Measurements from ENCODE around the gene GPR146. TPM values are rescaled to one million over a fixed set of nuclear protein-coding genes. Genes with fewer than 3 reads are reported as not detected.

Gene GPR146
- polyA plus RNA-seq, 6 donors from 2014 or later, result 2.0 to 9.7 (median 3.9) TPM

DNA sequence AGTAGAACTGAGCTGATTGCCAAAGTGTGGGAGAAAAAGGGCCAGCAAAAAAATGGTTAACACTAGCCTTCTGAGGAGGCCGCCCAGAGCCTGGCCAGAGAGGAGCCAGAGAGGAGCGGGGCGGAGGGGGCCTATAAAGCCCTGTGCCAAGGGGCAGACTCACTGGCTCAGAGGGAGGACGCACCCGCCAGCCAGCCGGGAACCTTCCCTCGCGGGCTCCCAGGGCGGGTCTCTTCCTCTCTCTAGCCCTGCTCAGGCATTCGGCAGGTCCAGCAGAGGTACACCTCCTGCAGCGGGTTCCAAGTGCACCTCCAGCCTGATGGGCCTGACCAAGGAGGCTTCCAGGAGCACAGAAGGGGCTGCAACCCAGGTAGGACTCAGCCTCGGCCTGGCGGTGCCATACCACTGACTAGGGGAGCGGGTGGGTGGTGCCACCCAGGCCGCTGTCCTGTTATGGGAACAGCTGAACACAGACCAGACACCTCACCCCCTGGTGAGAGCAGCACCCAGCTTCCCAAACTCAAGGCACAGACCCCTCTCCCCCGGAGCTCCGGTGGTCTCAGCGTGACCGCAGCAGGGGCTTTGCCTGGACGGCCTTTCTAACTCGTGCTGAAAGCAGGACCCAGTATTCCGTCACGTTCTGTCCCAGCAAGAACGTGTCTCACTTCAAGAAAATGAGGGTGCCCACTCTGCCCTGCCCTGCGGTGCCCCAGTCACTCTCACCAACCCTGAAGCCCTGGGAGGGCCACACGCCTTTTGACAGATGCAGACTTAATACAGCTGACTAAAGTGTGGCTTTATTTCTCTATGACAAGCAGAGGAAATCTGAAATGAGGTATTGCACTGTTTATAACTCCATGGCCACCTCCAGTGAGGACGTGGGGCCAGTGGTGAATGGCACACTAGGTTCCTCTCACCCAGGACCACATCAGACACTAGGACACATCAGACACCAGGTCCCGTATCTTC lies 43.9 kb downstream of the GPR146 start, which contains the start of gene GPER1:
Gene GPER1 (plus strand): TSS at position 162 of the 969 bp plus-strand sequence. CDS start 3,616 bp downstream, outside the sequence.
- Mint-ChIP-seq H3K27ac (peak within 1 kb of the TSS; percentile 19 to 90 (median 85)), H3K4me1 (peaks cover 18 to 34% (median 24%) of the 10 kb centered on the region in 3 donors), H3K27me3 (no peaks in the 10 kb centered on the region), H3K36me3 (peaks cover 0 to 14% of the 10 kb centered on the region in 2 donors), H3K9me3 (no peaks in the 10 kb centered on the region), H3K4me3 (peak within 1 kb of the TSS; percentile 59 to 89 (median 84))
- DNase-seq (no peak), ATAC-seq (ENCODE audit: low read depth in 2 of 2) (no peak)

DNA sequence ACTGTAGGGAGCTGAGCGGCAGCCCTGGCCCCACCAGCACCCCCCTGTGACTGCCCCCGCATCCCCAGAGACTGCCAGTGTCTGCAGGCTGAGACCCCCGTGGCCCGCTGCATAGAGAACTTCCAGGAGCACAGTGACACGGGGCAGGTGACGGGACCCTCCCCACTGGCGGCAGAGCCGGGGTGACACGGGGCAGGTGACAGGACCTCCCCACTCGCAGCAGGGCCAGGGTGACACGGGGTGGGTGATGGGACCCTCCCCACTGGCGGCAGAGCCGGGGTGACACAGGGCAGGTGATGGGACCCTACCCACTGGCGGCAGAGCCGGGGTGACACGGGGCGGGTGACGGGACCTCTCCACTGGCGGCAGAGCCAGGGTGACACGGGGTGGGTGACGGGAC lies 45.9 kb downstream of the GPR146 start:
- DNase-seq, result no peak
- no peaks in the 10 kb centered on the region for H3K27me3 Mint-ChIP-seq
- no peaks in the 10 kb centered on the region for H3K9me3 Mint-ChIP-seq
- H3K4me1 Mint-ChIP-seq, result peaks cover 10 to 23% (median 16%) of the 10 kb centered on the region in 3 donors
- H3K36me3 Mint-ChIP-seq, result peaks cover 0 to 14% of the 10 kb centered on the region in 2 donors
- no peak overlapping the region for H3K27ac Mint-ChIP-seq
- H3K4me3 Mint-ChIP-seq, result no peak overlapping the region
- no peak for ATAC-seq (ENCODE audit: low read depth in 2 of 2)

DNA sequence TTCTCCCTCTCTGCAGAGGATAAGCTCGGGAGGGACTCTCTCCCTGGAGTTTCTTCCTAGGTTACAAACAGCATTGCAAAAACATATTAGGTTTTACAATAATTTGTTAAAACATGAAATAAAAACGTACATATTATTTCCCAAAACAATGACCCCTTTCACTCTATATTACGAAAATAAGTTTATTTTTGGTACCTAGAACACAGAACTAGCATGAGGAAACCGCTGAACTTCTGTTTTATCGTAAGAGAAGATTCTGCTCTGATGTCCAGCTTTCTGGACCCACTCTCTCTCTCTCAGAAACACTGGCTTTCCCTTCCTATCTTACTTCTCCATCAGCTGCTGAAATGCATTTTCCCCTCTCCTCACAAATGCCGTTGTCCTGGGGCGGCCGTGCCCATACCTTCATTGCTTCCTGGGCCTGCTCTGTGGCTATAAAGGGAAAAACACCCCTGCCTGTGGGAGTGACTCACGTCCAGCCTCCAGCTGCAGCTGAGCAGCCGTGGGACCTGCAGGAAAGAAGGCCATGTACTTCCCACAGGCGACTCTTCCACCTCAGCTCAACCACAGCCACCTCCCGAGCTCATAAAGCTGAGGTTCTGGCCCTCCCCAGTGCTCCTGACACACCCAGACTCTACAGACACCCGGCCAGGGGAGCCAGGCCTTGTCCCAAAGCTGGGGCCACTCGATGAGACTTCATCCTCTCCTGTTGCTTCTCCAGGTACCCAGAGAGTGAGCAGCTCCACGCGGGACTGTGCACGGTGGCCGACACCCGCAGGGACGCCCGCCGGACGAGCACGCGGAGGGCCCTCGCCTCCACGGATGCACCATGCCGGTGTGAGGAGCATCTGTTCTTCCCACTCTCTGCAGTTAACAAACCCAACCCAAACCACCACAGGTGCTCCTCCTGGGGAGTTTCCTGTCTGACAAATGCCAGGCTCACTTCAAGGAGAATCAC lies 46.6 kb downstream of the GPR146 start:
- Mint-ChIP-seq H3K4me1 (peaks cover 10 to 17% (median 16%) of the 10 kb centered on the region in 3 donors), H3K4me3 (no peak overlapping the region), H3K36me3 (peaks cover 0 to 14% of the 10 kb centered on the region in 2 donors), H3K9me3 (no peaks in the 10 kb centered on the region), H3K27me3 (no peaks in the 10 kb centered on the region), H3K27ac (no peak overlapping the region)
- DNase-seq (no peak), ATAC-seq (ENCODE audit: low read depth in 2 of 2) (no peak)

GRCh38 chr7:1091644-1092027 lies 47.3 kb downstream of the GPR146 start:
- no peak overlapping the region for H3K4me3 Mint-ChIP-seq
- no peaks in the 10 kb centered on the region for H3K9me3 Mint-ChIP-seq
- H3K36me3 Mint-ChIP-seq, result peaks cover 0 to 14% of the 10 kb centered on the region in 2 donors
- H3K27me3 Mint-ChIP-seq, result no peaks in the 10 kb centered on the region
- ATAC-seq (ENCODE audit: low read depth in 2 of 2), result no peak
- no peak for DNase-seq
- peaks cover 7 to 14% (median 10%) of the 10 kb centered on the region in 3 donors for H3K4me1 Mint-ChIP-seq
- H3K27ac Mint-ChIP-seq, result no peak overlapping the region

- Mint-ChIP-seq H3K27ac (no peak overlapping the region), H3K4me1 (peaks cover 1 to 8% (median 6%) of the 10 kb centered on the region in 3 donors), H3K9me3 (no peaks in the 10 kb centered on the region), H3K4me3 (no peak overlapping the region), H3K27me3 (no peaks in the 10 kb centered on the region), H3K36me3 (peaks cover 3 to 18% of the 10 kb centered on the region in 2 donors)
- DNase-seq, result no peak
- no peak for ATAC-seq (ENCODE audit: low read depth in 2 of 2)
Observed at GRCh38 chr7:1092161-1092632, 47.9 kb downstream of the GPR146 start.

GRCh38 chr7:1092806-1093501 lies 48.6 kb downstream of the GPR146 start:
- Mint-ChIP-seq H3K27me3 (no peaks in the 10 kb centered on the region), H3K36me3 (peaks cover 9 to 25% of the 10 kb centered on the region in 2 donors), H3K9me3 (peaks cover 0 to 6% (median 0%) of the 10 kb centered on the region in 7 donors)

DNA sequence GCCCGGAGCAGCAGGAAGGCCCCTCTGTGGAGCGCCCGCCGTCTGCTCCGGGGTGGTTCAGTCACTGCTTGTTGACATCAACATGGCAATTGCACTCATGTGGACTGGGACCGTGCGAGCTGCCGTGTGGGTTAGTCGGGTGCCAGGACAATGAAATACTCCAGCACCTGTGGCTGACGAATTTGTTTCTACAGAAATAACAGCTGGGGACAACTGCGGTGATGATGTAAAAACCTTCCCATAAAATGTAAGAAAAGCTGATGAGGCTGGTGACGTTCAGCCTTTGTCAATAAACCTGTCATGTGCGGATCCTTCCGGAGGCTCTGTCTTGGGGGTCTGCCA lies 49.1 kb downstream of the GPR146 start:
- ATAC-seq (ENCODE audit: low read depth in 2 of 2) (no peak), DNase-seq (no peak)
- H3K27me3 Mint-ChIP-seq, result no peaks in the 10 kb centered on the region
- no peak overlapping the region for H3K27ac Mint-ChIP-seq
- peaks cover 2 to 7% (median 5%) of the 10 kb centered on the region in 3 donors for H3K4me1 Mint-ChIP-seq
- peaks cover 13 to 30% of the 10 kb centered on the region in 2 donors for H3K36me3 Mint-ChIP-seq
- no peak overlapping the region for H3K4me3 Mint-ChIP-seq
- peaks cover 0 to 6% (median 3%) of the 10 kb centered on the region in 7 donors for H3K9me3 Mint-ChIP-seq

More at GRCh38 chr7:1092806-1093501, 48.6 kb downstream of the GPR146 start:
- ATAC-seq (ENCODE audit: low read depth in 2 of 2) (no peak), DNase-seq (no peak)
- Mint-ChIP-seq H3K27ac (no peak overlapping the region), H3K4me1 (peaks cover 2 to 7% (median 5%) of the 10 kb centered on the region in 3 donors), H3K4me3 (no peak overlapping the region)

DNA sequence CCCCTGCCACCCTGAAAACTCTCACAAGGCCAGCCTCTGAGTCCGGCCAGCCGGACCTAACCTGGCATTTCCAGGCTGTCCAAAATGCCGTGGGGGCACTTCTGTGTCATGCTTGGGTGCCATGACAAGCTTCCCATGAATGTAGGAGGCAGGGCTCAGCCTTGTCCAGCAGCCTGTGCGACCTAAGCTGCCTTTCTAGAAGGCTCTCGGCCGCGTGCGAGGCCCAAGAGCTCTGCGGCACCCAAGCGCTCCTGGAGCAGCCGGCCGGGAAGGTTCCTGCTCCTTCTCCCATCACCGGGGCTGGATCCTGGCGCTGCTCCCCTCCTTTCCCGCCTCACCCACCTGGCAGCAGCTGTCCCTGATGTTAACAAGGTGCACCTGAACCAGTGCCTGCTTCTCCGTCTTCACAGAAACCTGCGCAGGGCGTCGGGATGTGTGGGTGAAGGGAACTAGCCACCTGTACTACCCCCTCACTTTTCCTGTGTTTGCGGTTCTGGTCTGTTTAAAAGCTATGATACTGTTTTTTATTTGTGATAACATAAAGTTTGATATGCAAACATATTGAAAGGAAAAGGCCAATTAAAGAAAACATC lies 49.7 kb downstream of the GPR146 start:
- DNase-seq (no peak), ATAC-seq (ENCODE audit: low read depth in 2 of 2) (no peak)
- H3K27ac Mint-ChIP-seq, result no peak overlapping the region
- peaks cover 2 to 7% (median 5%) of the 10 kb centered on the region in 3 donors for H3K4me1 Mint-ChIP-seq
- H3K36me3 Mint-ChIP-seq, result peaks cover 13 to 30% of the 10 kb centered on the region in 2 donors
- H3K27me3 Mint-ChIP-seq, result no peaks in the 10 kb centered on the region
- H3K9me3 Mint-ChIP-seq, result peaks cover 0 to 6% (median 3%) of the 10 kb centered on the region in 7 donors
- no peak overlapping the region for H3K4me3 Mint-ChIP-seq

DNA sequence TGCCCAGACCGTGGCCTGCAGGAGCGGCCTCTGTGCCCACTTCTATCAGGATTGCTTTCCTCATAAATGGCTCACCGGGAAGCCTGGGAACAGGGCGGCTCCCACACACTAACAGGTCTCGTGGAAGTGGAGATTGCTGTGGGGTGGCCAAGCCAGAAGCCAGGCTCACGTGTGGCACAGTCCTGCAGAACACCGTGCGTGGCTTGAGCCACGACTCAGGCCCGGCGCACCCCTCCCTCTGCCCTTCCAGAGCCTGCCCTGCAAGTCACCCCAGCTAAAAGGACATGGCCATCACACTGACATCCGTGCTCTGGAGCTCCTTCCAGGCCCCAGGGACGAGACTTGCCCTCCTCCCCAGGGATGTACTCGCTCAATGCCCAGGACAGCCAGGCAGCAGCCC lies 50.5 kb downstream of the GPR146 start:
- peaks cover 2 to 10% (median 5%) of the 10 kb centered on the region in 3 donors for H3K4me1 Mint-ChIP-seq
- H3K9me3 Mint-ChIP-seq, result peaks cover 0 to 6% (median 3%) of the 10 kb centered on the region in 7 donors
- peak overlapping the region in 1 of 6 donors; percentile 88 for H3K27ac Mint-ChIP-seq
- ATAC-seq (ENCODE audit: low read depth in 2 of 2) (no peak), DNase-seq (no peak)
- no peaks in the 10 kb centered on the region for H3K27me3 Mint-ChIP-seq
- H3K36me3 Mint-ChIP-seq, result peaks cover 13 to 30% of the 10 kb centered on the region in 2 donors
- no peak overlapping the region for H3K4me3 Mint-ChIP-seq

DNA sequence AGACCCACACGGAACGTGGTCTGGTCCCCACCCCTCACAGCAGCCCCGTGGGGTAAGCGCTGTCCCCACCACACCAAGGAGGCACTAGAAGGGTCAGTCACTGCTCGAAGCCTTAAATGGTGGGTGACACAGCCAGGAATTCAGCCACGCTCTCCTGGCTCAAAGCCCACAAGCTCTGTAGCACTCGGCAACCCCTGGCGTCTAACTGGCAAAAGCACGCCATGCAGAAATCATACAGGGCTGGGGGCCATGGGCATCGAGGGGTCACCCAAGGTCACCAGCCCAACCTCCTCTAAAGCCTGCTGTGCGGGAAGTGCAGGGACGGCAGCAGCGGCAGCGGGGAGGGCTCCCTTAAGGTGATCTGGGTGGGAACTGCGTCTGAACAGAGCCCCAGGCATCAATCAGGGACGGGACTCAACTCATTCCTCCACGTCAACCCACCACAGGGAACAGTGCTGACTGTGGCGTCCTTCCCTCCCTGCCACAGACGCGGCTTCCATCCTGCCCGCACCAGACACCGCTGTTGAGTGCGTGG lies 51.3 kb downstream of the GPR146 start:
- Mint-ChIP-seq H3K9me3 (peaks cover 0 to 6% (median 3%) of the 10 kb centered on the region in 7 donors), H3K4me3 (no peak overlapping the region), H3K27ac (no peak overlapping the region), H3K4me1 (peaks cover 2 to 10% (median 5%) of the 10 kb centered on the region in 3 donors), H3K36me3 (peaks cover 13 to 30% of the 10 kb centered on the region in 2 donors), H3K27me3 (no peaks in the 10 kb centered on the region)
- DNase-seq (no peak), ATAC-seq (ENCODE audit: low read depth in 2 of 2) (no peak)

GRCh38 chr7:1096156-1097119 lies 52.1 kb downstream of the GPR146 start:
- ATAC-seq (ENCODE audit: low read depth in 2 of 2), result no peak
- Mint-ChIP-seq H3K36me3 (peaks cover 13 to 30% of the 10 kb centered on the region in 2 donors), H3K4me3 (no peak overlapping the region), H3K27me3 (no peaks in the 10 kb centered on the region), H3K27ac (peak overlapping the region in 1 of 6 donors; percentile 62), H3K9me3 (peaks cover 0 to 6% (median 3%) of the 10 kb centered on the region in 7 donors), H3K4me1 (peaks cover 2 to 10% (median 5%) of the 10 kb centered on the region in 3 donors)
- DNase-seq, result no peak
